Hematopoietic multipotent progenitor cell treated with erythropoietin and hydrocortisone succinate and interleukin-3 and kit ligand, for 8 days (in vitro differentiated cells): ENCODE data around the gene LONP2.
"Not testable (repeated sequence)": the region's sequence is repeated elsewhere in the genome, so short reads cannot be mapped to it uniquely, and the experiment has no call there.

ENCODE experiments used
- DNase-seq: peaks from one replicate; pipeline ENCODE4 v3.0.0-alpha.2; 2015

The LONP2 gene

DNA sequence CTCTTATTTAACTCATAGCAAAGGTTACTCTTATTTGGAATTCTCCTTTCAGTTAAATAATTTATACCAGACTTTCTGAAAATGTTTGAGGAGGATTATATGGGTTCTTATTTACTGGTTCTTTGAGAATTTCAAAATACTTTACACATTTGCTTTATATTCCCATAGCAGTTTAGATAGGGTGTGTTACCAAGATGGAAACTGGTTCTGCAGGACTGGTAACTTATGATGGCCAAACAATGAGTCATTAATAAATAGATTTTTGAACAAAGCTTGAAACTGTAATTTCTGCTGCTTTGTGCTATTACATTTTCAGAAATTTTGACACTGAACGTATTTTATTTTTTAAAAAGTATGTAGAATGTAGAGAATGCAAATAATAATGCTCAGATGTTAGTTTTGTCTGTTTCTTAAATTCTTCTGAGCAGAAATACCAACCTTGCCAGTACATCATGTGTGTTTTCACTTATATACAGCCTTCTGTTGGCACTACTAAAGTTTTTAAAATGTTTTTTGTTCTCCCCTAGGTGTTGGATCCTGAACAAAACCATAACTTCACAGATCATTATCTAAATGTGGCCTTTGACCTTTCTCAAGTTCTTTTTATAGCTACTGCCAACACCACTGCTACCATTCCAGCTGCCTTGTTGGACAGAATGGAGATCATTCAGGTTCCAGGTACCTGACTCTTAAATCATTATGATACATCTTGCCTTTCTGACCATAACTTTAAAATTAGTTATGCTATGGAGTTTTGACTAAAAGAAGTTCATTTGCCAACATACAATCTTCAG, 51.6 kb downstream of the LONP2 start:
- no peak for DNase-seq

GRCh38 chr16:48299471-48299870, 55.4 kb downstream of the LONP2 start:
- no peak for DNase-seq

- peak; percentile 29 for DNase-seq
Measured at GRCh38 chr16:48300391-48300856, 56.3 kb downstream of the LONP2 start.

GRCh38 chr16:48308535-48308934, 64.4 kb downstream of the LONP2 start:
- DNase-seq = no peak

DNA sequence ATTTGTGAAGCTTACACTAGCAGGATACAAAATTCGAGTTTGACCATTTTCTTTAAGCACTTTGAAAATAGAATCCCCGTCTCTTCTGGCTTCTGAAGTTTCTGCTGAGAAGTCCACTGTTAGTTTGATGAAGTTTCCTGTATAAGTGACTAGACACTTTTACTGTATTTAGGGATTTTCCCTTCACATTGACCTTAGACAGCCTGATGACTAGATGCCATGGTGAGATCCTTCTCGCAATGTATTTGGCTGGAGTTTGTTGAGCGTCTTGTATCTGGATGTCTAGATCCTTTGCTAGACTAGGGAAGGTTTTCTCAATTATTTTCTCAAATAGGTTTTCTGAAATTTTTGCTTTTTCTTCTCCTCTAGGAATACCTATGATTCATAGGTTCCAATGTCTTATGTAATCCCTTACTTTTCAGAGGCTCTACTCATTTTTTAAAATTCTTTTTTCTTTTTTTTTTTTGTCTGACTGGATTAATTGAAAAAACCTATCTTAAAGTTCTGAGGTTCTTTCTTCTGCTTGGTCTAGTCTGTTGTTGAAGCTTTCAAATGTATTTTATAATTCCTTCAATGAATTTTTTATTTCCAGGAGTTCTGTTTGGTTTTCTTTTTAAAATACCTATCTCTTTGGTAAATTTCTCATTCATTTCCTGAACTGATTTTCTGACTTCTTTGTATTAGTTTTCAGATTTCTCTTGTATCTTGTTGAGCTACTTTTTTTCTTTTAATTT, 67.0 kb downstream of the LONP2 start:
- no peak for DNase-seq

DNA sequence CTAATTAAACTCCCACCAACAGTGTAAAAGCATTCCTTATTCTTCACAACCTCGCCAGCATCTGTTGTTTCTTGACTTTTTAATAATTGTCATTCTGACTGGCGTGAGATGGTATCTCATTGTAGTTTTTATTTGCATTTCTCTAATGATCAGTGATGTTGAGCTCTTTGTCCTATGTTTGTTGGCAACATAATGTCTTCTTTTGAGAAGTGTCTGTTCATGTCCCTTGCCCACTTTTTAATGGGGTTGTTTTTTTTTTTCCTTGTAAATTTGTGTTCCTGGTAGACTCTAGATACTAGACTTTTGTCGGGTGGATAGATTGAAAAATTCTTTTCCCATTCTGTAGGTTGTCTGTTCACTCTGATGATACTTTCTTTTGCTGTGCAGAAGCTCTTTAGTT, 69.8 kb downstream of the LONP2 start:
- not testable (repeated sequence) for DNase-seq

DNA sequence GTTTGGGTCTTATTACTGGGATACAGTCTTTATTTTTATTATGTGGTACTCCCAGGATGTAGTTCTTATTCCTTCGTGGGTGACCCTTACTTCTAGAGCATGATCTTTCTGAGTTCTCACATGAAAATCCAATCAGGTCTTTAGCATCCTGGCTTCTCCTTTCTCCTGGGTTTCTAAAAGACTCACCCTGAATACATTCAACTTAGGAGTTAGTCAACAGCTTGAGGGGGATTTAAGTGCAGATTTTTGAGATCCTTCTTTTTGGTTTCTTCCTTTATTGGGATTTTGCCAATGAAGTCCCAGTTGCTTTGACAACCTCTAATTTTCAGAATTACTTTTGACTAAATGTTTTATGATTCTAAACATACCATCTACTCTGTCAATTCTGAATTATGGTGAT, 72.9 kb downstream of the LONP2 start:
- no peak for DNase-seq

DNA sequence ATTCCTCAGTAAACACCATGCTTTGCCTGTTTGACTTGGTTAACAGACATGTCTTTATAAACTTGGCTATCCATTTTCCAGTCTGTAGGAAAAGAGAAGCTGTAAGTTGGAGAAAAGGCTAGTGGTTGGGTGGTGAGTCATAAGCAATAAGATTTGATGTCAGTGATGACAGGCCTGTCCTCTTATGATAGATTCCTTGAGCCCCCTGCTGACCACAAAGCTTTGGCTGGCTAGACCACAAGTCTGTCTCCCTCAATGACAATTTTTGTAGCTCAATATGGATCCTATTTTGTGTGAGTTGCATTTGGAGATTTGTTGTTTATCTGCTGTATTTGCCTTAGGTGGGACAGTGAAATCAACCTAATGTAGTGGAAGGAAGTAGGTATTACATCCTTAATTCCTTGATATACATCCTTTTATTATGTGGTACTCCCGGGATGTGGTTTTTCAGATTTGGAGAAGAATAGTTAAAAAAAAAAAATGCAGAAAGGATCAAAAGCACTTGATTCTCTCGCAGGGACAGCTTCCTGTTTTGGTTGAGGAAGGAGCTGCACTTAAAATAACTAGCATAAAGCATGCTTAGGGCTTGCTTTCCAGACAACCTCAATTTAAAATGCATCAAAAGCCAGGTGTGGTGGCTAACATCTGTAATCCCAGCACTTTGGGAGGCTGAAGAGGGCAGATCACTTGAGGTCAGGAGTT, 73.7 kb downstream of the LONP2 start:
- DNase-seq = peak; percentile 45

- DNase-seq = no peak
Measured at GRCh38 chr16:48318630-48319029, 74.5 kb downstream of the LONP2 start.

DNA sequence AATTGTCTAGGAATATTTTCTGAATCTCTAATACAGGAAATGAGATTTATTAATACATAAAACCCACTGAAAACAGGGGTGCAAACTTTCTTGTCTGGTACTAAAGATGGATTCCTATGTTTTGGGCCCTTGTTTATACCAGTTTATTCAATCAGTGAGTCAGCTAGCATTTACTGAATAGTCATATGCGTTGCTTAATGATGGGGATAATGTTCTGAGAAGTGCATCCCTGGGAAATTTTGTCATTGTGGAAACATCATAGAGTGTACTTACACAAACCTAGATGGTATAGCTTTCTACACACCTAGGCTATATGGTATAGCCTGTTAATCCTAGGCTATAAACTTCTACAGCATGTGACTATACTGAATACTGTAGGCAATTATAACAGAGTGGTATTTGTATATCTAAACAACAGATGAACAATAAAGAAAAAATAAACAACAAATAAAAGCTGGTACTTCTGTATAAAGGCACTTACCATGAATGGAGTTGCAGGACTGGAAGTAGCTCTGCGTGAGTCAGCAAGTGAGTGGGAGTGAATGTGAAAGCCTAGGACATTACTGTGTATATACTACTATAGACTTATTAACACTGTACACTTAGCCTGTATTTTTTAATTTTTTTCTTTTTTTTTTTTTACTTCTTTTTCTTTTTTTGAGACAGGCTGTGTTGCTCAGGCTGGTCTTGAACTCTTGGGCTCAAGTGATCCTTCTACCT, 77.4 kb downstream of the LONP2 start:
- DNase-seq = no peak

DNA sequence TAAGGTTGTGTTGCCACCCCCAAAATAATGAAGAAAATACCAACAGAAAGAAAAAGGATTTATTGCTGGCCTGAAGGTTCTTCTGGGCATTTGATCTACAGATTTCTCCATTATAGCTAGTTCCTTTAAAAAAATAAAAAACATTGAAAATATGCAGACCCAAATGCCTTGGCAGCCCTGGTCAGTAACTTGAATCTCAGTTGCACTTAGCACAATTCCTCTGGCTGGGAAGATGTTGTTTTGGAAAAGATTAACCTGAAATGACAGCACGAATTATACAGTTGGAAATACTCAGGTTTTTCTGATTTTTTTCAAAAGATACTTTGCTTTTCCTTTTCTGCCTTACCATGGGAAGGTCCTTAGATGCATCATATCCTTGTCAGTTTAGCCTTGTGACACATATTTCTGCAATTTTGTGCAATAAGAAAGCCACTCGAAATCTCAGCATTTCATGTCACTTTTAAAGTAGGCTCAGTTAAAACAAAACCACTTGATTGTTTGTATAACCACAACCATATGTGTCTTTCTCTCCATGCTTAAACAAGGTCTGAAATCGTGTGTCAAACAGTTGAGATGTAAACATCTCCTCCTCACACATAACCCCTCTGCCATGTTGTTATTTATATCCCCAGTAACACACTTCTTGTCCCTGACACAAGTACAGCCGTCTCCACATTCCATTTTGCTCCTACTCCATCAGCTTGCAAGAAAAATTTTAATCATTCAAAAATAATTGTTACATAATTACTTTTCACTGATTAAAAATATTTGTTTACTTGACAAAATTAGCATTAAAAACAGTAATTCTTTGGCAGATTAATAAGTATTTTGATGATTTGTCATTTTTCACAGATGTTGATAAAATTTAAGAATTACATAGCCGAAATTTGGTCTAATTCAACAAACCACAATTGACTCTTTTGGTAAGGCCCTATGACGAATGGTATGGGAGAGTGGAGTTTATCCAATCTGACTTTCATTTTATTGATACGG, 80.0 kb downstream of the LONP2 start:
- DNase-seq = no peak

GRCh38 chr16:48326915-48327314, 82.8 kb downstream of the LONP2 start:
- no peak for DNase-seq

DNA sequence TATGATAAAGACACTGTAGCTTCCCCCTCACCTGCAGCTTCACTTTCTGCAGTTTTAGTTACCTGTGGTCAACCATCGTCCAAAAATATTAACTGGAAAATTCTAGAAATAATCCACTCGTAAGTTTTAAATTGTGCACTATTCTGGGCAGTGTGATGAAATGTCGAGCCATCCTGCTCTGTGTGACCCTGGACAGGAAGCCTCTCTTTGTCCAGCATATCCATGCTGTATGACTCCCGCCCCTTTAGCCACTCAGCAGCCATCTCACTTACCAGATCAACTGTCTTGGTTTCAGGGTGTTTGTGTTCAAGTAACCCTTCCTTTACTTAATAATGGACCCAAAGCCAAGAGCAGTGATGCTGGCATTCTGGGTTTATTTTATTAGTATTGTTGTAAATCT, 85.0 kb downstream of the LONP2 start:
- DNase-seq = no peak

- DNase-seq = no peak
Measured at GRCh38 chr16:48330189-48330840, 86.2 kb downstream of the LONP2 start.

GRCh38 chr16:48330841-48331192, 86.7 kb downstream of the LONP2 start:
- DNase-seq = no peak

GRCh38 chr16:48332978-48333377, 88.9 kb downstream of the LONP2 start:
- DNase-seq = no peak

GRCh38 chr16:48334325-48334724, 90.2 kb downstream of the LONP2 start:
- no peak for DNase-seq

DNA sequence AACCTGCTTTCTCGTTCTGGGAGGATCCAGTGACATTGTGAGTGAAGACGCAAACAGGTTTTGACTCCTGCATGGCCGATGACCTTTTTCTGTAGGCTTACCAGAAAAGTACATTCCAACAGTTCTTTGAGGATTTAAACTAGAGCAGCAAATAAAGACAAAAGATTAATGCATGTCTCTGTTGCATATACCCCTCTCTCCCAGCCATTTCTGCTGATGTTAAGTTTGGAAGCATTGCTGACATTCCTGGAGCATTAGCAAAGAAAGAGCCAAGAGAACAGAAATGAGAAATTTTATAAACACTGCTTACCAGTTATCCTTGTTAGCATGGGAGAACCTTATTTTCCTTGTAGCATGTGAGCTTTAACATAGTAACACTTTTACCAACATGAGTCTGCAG, 91.9 kb downstream of the LONP2 start:
- no peak for DNase-seq

DNA sequence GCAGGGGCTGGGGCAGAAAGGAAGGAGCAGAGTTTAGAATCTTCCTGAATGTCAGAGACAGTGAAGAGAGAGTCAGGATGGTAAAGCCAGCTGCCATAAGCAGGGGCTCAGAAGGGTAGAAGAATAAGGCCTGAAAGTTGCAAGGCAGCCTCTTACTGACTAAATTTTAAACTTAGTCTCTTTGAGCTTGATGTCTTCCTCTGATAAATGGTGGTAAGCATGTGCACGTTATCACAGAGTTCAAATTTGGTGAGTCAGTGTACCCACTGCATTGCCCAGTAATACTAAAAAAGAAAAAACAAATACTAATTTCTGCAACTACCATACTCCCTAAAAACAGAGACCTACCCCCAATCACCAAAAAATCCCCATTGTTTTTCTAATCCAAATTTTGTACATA, 96.0 kb downstream of the LONP2 start:
- peak; percentile 42 for DNase-seq

DNA sequence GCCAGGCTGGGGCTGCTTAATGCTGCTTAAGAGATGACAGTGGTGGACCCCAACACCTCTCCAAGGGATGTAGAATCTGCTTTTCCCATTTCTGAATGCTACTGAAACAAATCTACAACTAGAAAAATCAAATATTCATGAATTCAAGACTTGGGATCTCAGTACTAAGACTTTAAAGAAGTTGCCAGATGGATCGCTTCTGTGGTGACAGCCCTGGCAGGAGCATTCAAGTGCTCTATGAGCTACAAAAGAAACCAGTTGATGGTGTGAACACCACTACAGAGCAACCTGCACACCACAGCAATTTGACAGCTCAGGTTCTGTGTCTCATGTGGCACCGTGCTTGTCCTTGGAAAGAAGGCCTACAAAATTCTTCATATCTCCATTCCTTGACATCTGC, 98.5 kb downstream of the LONP2 start:
- no peak for DNase-seq

- DNase-seq = no peak
Measured at GRCh38 chr16:48347191-48347865, 103.2 kb downstream of the LONP2 start.
